Stimulated activated CD4-positive, alpha-beta T cell treated with anti-CD3 and anti-CD28 coated beads, Interleukin-4, amount 100 ng/mL, for 4 hours (primary cell): ENCODE results near the gene PFKFB2.

Experiments used
- DNase-seq, 2 experiments: peaks; one replicate each; pipeline ENCODE4 v3.0.0-alpha.2; 2020

Gene PFKFB2

DNA sequence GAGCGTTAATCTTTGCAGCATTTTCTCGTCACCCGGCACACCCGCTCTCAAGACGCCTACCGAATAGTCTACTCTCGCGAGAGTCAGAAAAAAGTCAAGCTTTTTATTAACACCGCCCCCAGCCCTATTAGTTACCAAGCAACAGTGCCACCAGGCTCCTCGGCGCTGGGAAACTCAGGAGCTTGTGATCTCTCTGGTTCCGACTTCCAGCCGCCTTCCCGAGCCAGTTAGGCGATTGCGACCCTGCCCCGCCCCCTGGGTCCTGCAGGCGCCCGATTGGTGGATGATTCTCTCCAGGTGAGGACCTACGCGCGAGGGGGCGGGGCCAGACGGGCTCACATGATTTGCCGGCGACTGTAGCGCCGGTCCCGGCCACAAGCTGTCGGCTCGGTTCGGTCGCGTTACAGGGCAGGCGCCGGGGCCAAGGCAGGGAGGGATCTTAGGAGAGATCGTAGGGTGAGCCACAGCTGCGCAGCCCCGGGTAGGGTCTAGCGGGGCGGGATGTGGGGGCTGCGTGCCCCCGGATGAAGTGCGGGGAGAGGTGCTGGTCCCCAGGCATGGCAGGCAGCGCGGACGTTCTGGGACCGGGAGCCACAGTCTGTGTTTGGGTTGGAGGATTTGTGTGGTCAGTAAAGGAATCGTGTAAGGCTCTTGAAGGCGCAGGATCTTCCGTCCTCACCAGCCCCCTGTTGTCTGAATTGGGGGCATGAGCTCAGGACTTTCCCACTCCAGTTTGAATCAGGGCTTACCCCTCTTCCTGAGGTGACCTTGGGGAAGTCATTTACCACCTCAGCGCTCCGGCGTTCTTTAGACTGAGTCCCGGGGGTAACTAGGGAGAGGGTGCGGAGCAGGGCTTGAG lies at the start of gene PFKFB2:
TSS of gene PFKFB2 (plus strand) at position 365 of the 859 bp plus-strand sequence. CDS start 1,443 bp downstream, outside the sequence.
- DNase-seq = peak; percentile 93 to 96

DNA sequence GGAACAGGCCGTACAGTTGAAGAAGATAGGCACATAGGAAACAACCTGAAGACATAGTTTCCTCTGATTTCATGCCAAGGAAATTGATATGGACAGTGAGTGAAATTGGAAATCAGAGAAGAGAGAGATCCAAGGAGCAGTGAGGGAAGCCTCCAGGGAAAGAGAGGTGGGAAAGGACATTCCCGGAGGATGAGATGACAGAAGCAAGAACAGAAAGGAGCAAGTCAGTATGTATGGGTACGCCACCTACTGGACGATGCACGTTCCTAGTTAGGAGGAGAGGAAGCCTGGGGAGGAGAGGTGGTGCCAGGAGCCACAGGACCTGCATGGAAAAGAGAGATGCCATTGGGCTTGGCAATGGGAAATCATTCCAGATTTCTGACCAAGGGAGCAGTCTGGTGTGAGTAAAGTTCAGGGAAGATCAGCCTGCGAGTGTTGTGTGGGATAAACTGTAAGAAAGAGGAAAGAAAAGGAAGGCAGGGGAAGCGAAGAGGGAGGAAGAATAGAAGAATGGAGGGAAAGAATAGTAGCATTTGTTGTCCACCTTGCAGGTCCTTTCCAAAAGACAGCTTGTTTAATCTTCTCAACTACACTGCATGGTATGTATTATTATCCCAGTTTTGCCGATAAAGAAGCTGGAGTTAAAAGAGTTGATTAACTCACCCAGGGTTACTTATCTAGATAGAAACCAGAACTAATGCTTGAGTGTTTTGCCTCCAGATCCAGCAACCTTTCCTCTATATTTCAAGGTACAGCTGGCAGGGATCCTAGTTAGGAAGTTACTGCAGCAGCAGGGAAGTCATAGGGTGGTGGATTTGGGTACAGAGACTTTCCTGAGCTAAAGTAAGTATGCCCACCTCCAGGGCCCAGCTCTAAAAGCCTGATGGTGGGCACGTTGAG lies 47.9 kb upstream of the PFKFB2 start:
- peak in 1 of 2 experiments; percentile 21 for DNase-seq

- DNase-seq = no peak
These were observed 47.0 kb upstream of the PFKFB2 start for GRCh38 chr1:207006083-207006482.

GRCh38 chr1:207006914-207007313 lies 46.2 kb upstream of the PFKFB2 start:
- DNase-seq = no peak

GRCh38 chr1:207007352-207008033 lies 45.6 kb upstream of the PFKFB2 start:
- DNase-seq = no peak

- no peak for DNase-seq
These were observed 43.8 kb upstream of the PFKFB2 start for GRCh38 chr1:207009182-207009850.

GRCh38 chr1:207009945-207010344 lies 43.1 kb upstream of the PFKFB2 start:
- DNase-seq = no peak

GRCh38 chr1:207010726-207011125 lies 42.3 kb upstream of the PFKFB2 start:
- no peak for DNase-seq

GRCh38 chr1:207013321-207014085 lies 39.6 kb upstream of the PFKFB2 start:
- no peak for DNase-seq

- no peak for DNase-seq
These were observed 38.3 kb upstream of the PFKFB2 start for GRCh38 chr1:207014728-207015127.

DNA sequence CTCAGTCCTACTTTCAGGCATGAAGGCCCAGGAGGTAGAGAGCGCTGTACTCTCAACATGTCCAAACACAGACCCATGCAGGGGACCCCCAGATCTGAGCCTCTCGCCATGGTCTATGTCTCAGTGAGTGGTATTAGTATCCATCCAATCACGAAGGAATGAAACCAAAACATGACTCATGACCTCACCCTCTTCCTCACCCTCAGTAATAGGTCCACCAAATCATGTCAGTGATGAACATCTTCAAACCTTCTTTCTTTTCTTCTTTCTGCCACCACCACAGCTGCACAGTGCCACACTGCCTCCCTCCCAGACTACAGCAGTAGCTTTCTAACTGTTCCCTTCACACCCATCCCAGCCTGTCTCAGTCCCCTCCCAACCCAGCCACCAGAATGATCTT lies 37.3 kb upstream of the PFKFB2 start:
- DNase-seq = no peak

- no peak for DNase-seq
These were observed 35.2 kb upstream of the PFKFB2 start for GRCh38 chr1:207017615-207018559.

DNA sequence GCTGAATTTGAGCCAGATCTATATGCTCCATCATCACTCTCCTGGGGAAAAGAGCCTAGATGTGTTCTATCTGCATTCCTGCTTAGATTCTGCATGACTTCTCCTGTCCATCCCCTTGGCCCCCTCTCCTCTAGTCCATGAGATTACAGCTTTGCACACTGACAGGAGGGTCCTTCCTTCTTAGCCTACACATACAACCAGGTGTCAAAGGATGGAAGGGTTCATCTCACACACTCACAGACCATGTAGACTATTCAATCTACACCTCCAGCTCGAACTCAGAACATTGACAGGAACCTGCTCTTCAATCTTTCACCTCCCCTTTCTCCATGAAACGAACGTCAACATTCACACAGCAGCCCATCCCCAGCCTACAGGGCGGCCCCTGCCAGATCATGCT lies 34.4 kb upstream of the PFKFB2 start:
- no peak for DNase-seq

- DNase-seq = no peak
These were observed 33.9 kb upstream of the PFKFB2 start for GRCh38 chr1:207019161-207019560.

- DNase-seq = no peak
These were observed 33.4 kb upstream of the PFKFB2 start for GRCh38 chr1:207019661-207020060.

- DNase-seq = no peak
These were observed 32.9 kb upstream of the PFKFB2 start for GRCh38 chr1:207020065-207020708.

DNA sequence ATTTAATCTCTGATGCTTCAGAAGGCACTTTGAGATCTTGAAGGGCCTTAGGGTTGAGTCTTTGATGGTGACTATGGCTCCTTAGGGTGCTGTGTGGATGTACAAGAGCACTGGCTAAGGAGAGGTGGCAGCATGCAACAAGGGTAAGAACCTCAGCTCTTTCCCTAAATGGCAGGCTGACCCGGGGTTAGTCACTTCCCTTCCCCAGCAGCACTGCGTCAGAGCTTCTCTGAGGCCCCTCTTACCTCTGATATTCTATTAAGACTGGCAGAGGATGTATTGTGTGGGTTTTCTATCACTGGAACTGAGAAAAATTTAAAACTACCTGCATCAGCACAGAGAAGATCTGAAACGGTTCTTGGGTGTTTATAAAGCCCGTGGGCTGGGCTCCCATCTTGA lies 32.4 kb upstream of the PFKFB2 start:
- DNase-seq = no peak

GRCh38 chr1:207021139-207021861 lies 31.8 kb upstream of the PFKFB2 start:
- no peak for DNase-seq

DNA sequence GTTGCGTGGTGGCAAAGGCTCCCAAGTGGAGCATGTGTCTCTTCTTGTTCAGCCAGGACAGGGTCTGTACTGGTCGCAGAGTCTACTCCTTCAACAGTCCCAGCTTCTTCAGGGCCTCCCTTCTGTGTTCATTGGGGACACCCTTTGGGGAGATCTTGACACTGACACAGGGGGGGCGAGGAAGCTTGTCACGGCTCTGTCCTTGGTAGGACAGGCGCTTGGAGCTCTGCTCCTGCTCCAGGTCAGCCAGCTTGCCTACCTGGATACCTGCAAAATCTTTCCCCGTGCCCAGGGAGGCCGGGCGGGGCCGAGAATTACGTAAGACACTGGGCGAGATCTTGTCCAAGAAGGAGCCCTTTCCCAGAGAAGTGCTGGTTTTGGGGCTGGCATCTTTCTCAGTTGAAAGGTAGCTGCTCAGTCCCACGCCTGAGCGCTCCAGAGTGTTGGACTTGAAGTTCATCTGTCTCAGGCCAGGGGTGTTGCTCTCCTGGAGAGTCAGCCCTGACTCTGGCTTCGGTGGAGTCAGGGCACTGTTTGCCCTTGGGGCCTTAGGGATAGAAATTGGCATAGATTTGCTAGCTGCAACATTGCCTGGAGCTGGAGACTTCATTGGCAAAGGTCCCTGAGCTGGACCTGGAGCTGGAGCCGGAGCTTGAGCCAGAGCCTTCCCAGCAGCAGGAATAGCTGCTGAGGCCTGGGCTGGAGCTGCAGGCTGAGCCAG lies 31.0 kb upstream of the PFKFB2 start:
- no peak for DNase-seq
